Measurements from ENCODE around the gene CES5A.

Gene CES5A

DNA sequence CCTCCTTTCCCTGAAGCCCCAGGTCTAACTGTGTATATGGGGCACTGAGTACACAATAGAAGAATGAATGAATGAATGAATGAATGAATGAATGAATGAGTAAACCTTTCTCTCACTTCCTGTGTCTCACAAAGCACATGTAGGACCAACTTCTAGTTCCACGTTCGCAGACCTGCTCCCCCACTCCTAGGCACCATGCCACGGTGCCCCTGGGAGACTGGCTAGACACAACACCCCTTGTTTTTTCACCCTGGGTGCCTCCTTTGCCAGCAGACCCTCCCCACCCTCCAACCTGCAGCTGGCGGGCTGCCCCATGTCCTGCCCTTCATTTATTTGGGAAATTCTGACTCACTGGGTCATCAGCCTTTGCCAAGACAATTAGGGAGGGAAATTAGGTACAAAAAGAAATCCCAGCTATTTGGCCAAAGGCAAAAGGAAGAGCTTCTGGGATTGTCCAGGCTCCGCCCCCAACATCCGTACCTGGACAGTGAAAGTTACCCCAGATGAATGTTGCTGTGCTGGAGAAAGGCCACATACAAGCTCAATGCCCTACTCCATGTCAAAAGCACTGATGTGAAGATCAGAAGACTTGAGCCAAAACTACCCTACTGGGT is 50.0 kb downstream of the CES5A start:
- DNase-seq, result no peak
- TF ChIP-seq, protein P1, sequence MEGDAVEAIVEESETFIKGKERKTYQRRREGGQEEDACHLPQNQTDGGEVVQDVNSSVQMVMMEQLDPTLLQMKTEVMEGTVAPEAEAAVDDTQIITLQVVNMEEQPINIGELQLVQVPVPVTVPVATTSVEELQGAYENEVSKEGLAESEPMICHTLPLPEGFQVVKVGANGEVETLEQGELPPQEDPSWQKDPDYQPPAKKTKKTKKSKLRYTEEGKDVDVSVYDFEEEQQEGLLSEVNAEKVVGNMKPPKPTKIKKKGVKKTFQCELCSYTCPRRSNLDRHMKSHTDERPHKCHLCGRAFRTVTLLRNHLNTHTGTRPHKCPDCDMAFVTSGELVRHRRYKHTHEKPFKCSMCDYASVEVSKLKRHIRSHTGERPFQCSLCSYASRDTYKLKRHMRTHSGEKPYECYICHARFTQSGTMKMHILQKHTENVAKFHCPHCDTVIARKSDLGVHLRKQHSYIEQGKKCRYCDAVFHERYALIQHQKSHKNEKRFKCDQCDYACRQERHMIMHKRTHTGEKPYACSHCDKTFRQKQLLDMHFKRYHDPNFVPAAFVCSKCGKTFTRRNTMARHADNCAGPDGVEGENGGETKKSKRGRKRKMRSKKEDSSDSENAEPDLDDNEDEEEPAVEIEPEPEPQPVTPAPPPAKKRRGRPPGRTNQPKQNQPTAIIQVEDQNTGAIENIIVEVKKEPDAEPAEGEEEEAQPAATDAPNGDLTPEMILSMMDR (IDR thresholded peaks at IDR 0.05), result no peak
- no peaks in the 10 kb centered on the region for H3K9me3 ChIP-seq
- intact Hi-C loops (cut with DNase I; ENCODE audit: low total_unique reads), result no loop called here
- H3K36me3 ChIP-seq, result peaks cover 0 to 13% (median 0%) of the 10 kb centered on the region in 3 donors
- H3K27ac ChIP-seq, result no peak overlapping the region
- H3K27me3 ChIP-seq, result peaks cover 0 to 8% of the 10 kb centered on the region in 2 donors
- H3K4me3 ChIP-seq, result no peak overlapping the region
- no peaks in the 10 kb centered on the region for H3K4me1 ChIP-seq

DNA sequence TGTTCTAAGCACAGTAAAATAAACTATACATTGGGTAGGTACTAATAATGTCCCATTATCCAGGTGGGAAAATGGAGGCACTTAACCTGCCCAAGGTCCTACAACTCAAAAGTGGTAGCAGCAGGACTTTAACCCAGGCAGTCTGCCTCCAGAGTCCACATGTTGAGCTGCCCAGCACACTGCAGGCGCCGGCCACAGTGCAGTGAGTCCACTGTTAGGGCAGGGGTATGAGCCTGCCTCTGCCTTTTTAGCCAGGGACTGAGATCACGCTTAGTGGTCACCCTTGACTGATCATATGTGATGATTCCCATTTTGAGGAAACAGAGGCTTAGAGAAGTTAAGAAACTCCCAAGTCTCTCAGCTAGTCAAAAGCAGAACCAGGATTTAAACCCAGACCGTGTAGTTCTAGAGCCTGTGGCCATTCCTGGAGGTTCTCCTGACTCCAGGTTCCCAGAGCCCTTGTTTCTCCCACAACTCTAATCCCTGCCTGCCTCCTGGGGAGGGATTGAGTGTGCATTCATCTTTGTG is 50.6 kb downstream of the CES5A start:
- intact Hi-C loops (cut with DNase I; ENCODE audit: low total_unique reads), result no loop called here
- H3K4me3 ChIP-seq, result no peak overlapping the region
- no peaks in the 10 kb centered on the region for H3K9me3 ChIP-seq
- TF ChIP-seq, protein P1 (IDR thresholded peaks at IDR 0.05), result no peak
- H3K36me3 ChIP-seq, result peaks cover 0 to 13% (median 0%) of the 10 kb centered on the region in 3 donors
- no peaks in the 10 kb centered on the region for H3K4me1 ChIP-seq
- peaks cover 0 to 8% of the 10 kb centered on the region in 2 donors for H3K27me3 ChIP-seq
- DNase-seq, result no peak
- no peak overlapping the region for H3K27ac ChIP-seq

DNA sequence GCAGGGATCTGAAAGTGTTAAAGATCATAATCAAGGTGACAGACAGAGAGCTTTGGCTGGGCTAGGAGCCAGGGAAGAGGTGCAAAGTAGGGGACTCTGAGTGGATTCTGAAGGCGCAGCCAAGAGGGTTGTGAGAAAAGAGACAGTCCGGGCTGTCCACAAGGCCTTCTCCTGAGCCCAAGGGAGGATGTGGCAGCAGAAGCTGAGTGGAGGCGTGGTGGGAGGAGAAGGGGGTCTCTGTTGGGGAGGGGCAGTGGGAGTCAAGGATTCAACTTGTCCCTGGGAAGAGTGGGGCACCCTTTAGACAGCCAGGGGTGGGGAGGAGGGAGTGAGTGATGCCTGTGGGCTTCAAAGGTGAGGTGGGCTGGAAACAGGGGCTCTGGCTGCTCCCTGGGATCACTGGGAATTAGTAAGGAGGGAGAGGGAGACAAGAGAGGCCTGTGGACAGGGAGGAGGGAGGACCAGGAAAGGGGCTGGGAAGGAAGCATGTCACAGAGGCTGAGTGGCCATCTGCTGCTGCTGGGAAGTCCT is 52.8 kb downstream of the CES5A start:
- no peak overlapping the region for H3K27ac ChIP-seq
- H3K4me3 ChIP-seq, result no peak overlapping the region
- TF ChIP-seq, protein P1 (IDR thresholded peaks at IDR 0.05), result no peak
- no peaks in the 10 kb centered on the region for H3K4me1 ChIP-seq
- DNase-seq, result no peak
- H3K9me3 ChIP-seq, result no peaks in the 10 kb centered on the region
- H3K27me3 ChIP-seq, result peaks cover 0 to 7% of the 10 kb centered on the region in 2 donors
- peaks cover 0 to 13% (median 0%) of the 10 kb centered on the region in 3 donors for H3K36me3 ChIP-seq
- intact Hi-C loops (cut with DNase I; ENCODE audit: low total_unique reads), result no loop called here

DNA sequence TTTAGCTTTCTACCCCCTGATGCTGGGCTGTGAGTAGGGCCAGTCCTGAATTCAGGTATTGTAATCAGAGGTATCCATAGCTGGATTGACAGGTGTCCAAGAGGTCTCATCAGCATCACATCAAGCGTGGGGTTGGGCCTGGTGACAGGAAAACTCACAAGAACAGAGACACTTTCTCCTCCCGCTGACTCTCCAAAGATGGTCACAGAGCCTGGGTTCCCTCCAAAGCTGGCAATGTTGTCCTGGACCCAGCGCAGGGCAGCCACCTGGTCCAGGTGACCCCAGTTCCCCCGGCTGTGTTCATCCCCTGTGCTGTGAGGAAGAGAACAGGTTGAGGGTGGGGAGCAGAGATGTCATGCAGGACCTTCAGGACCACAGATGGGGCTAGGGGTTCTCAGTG is 54.0 kb downstream of the CES5A start:
- TF ChIP-seq, protein P1 (IDR thresholded peaks at IDR 0.05), result no peak
- Histone ChIP-seq H3K4me1 (no peaks in the 10 kb centered on the region), H3K27me3 (peaks cover 0 to 5% of the 10 kb centered on the region in 2 donors), H3K4me3 (no peak overlapping the region), H3K36me3 (peaks cover 0 to 13% (median 0%) of the 10 kb centered on the region in 3 donors), H3K9me3 (no peaks in the 10 kb centered on the region), H3K27ac (no peak overlapping the region)
- intact Hi-C loops (cut with DNase I; ENCODE audit: low total_unique reads), result no loop called here
- no peak for DNase-seq

DNA sequence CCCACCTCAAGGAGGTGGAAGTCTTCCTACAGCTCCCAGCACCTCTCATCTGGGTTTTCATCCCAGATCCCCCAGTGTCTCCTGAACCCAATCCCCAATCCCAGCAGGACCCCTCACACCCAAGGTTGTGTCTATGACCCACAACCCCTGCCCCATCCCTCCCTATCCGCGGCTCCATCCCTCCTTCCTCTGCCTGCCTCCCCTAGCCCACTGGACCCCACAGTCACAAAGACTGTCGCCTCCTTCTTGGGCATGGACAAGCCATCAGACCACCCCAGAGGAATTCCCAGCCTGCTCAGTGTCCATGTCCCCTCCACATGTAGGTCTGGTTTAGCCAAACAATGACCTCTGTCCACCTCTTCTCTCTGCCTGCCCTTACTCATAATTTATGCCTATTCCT is 54.6 kb downstream of the CES5A start:
- H3K4me3 ChIP-seq, result no peak overlapping the region
- peaks cover 0 to 3% of the 10 kb centered on the region in 2 donors for H3K27me3 ChIP-seq
- no peak overlapping the region for H3K27ac ChIP-seq
- TF ChIP-seq, protein P1 (IDR thresholded peaks at IDR 0.05), result no peak
- H3K36me3 ChIP-seq, result peaks cover 0 to 13% (median 0%) of the 10 kb centered on the region in 3 donors
- no peaks in the 10 kb centered on the region for H3K4me1 ChIP-seq
- H3K9me3 ChIP-seq, result no peaks in the 10 kb centered on the region
- DNase-seq, result no peak
- intact Hi-C loops (cut with DNase I; ENCODE audit: low total_unique reads), result no loop called here

Data from tibial artery (tissue), 4 donors.